Activated CD4-positive, alpha-beta T cell treated with anti-CD3 and anti-CD28 coated beads, Interleukin-2, Interleukin-4, amounts not matched to agents 100 ng/mL and 50 ng/mL, durations not matched to agents 16 hours and 8 hours (primary cell): ENCODE data around the gene GPC5.
"Not testable (repeated sequence)": the region's sequence is repeated elsewhere in the genome, so short reads cannot be mapped to it uniquely, and the experiment has no call there.

Experiments
- DNase-seq: peaks from one replicate; pipeline ENCODE4 v3.0.0-alpha.2; 2020; ENCODE audit warnings: low spot score

GPC5 gene

DNA sequence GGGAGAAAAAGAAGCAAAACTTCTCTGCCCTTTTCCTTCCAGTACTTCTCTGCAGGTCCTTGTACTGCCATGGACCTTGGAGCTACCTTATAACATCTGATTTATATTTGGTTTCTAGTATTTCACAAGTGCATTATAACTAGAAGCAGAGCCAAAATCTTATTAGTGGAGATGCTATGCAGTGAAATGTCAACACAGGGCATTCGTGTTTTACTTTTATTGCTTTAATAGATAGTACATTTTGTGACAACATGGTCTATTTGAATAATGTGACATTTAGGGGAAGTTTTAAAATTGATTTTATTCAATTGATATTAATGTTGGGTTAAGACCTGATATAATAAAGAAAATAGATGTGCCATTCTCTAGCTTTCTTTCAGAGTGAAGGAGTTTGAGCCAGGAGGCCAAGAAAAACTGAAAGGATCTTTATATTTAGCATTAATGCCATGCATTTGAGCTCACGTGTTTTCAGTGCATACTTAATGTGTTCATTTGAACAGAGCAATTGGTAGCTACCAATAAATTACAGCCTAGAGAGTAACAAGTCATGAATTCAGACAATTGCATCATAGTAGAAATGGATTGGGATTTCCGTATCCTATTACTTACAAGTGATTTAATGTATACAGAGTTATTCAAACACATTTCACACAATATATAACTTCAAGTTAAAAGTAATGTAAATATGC is 863.8 kb downstream of the GPC5 start:
- DNase-seq = no peak

DNA sequence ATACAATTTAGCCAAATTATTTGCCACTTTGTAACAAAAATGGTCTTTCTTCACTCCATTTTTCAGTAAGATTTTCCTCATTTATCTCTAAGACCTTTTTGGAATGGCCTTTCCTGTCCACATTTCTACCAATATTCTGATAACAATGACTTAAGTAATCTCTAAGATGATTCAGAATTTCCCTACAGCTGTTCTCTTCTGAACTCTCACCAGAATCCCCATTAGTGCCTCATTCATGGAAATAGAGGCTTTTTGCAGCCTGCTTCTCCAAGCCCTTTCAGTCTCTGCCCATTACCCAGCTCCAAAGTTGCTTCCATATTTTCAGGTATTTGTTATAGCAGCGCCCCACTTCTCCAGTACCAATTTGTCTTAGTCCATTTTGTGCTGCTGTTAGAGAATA is 867.0 kb downstream of the GPC5 start:
- no peak for DNase-seq

DNA sequence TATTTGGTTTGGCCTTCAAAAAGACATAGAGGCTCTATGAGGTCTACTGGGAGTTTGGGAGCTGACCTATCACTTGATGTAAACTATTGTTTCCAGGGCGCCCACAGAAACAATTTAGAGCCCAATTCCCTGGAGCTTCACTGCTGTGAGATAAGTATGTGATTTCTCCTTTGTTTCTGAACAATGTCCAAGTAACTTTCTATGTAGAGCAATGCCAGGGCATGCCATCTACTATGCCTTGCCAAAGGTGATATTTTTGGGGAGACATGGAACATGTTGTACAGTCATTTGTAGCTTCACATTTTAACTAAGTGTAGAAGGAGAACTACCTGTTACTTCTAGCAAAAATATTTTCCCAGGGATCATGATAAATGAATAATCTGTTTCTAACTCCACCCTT is 872.6 kb downstream of the GPC5 start:
- DNase-seq = no peak

DNA sequence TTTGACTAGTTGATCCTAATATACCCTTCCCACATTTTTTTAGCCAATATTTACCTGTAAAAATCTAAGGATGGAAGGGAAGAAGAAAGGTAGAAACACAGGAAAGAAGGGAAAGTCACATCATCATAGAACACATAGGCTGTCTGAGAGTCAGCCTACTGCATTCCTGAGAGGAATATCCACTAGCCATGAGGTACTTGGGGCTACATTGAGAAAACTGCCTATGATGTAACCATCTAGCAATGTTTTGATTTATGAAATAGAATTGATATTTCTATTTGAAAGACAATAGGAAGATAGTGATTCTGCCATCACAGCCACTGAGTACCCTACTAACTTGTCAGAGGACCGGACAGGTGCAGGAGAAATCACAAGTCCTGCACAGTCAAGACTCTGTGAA is 873.8 kb downstream of the GPC5 start:
- no peak for DNase-seq

DNA sequence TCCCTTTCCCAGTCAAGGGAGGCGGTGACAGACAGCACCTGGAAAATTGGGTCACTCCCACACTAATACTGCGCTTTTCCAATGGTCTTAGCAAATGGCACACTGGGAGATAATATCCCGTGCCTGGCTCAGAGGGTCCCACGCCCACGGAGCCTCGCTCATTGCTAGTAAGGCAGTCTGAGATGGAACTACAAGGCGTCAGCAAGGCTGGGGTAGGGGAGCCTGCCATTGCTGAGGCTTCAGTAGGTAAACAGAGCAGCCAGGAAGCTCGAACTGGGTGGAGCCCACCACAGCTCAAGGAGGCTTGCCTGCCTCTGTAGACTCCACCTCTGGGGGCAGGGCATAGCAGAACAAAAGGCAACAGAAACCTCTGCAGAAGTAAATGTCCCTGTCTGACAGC is 882.6 kb downstream of the GPC5 start:
- DNase-seq = not testable (repeated sequence)

DNA sequence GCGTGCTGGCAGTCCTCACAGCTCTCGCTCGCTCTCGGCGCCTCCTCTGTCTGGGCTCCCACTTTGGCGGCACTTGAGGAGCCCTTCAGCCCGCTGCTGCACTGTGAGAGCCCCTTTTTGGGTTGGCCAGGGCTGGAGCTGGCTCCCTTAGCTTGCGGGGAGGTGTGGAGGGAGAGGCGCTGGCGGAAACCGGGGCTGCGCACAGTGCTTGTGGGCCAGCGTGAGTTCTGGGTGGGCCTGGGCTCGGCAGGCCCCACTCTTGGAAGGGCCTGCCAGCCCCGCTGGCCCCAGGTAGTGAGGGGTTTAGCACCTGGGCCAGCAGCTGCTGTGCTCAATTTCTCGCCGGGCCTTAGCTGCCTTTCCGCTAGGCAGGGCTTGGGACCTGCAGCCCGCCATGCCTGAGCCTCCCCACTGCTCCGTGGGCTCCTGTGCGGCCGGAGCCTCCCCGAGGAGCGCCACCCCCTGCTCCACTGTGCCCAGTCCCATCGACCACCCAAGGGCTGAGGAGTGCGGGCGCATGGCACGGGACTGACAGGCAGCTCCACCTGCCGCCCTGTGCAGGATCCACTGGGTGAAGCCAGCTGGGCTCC is 892.4 kb downstream of the GPC5 start:
- not testable (repeated sequence) for DNase-seq

DNA sequence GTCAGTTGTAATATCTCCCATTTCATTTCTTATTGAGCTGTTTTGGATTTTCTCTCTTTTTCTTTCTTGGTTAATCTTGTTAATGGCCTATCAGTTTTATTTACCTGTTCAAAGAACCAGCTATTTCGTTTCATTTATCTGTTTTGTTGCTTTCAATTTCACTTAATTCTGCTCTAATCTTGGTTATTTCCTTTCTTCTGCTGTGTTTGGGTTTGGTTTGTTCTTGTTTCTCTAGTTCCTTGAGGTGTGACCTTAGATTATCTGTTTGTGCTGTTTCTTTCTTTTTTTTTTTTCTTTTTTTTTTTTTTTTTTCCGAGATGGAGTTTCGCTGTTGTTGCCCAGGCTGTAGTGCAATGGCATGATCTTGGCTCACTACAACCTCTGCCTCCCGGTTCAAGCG is 896.1 kb downstream of the GPC5 start:
- not testable (repeated sequence) for DNase-seq

DNA sequence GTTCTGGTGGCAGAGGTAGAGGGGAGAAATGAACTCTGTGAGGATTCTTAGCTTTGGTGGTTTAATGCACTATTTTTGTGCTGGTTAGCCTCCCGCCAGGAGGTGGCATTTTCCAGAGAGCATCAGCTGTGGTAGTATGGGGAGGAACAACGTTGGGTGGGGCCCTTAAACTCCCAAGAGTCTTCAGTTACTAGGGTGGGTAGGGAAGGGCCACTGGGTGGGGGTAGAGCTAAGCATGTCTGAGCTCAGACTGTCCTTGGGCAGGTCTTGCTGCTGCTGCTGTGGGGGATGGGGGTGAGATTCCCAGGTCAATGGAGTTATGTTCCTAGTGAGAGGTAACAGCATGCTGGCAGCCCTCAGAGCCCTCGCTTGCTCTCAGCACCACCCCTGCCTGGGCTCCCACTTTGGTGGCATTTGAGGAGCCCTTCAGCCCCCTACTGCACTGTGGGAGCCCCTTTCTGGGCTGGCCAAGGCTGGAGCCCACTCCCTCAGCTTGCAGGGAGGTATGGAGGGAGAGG is 897.8 kb downstream of the GPC5 start:
- DNase-seq = not testable (repeated sequence)

DNA sequence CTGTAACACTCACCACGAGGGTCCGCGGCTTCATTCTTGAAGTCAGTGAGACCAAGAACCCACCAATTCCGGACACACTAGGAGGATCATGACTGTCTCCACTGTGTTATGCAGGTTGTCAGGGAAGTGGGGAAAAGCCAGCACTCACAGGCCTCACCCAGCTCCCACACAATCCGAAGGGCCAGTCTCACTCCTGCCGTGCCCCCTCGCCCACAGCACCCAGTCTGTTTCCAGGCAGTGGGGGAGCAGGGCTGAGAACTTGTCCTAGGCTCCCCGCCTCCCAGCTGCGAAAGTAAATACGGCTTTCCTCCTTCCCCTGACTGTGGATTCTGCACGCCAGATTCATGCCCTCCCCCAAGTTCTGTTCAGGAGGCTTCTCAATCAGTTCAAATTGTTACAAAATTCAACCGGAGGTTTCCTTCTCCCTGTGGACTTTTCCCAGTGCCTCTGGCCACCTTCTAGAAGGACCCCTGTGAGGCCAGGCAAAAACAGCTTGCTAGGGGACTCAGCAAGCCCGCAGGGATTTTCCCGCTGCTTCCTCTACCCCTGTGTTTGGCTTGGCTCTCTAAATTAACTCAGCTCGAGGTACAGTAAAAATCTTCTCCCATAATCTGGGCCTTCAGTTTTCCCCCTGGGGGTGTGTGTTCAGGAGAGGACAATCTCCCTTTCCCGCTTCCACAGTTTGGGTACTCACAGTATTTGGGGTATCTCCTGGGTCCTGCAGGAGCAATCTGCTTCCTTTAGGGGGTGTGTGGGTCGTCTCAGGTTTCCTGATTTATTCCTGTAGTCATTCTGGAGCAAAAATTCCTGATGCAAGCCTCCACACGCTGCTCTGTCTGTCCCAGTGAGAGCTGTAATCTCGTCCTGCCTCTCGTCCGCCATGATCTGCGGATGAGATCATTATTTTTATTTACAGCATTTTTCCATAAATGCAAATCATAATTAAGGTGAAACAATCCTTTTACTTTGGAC is 899.8 kb downstream of the GPC5 start:
- no peak for DNase-seq

DNA sequence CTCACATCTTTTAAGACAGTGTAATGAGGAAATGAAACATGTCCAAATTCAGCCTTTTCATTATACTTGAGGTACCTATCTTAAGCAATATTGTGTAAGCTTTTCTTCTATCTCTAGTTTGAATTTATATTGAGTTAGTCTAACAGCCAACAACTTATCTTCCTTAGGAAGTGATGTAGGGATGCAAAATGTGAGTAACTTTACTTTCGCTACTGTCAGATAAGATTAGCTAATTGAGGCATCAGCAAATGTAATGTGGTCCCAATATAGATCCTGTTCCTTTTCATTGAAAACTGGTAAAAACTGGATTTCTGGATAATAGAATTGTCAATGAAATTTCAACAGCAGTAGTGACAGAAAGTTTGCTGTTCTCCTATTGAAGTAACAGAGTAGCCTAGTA is 902.2 kb downstream of the GPC5 start:
- DNase-seq = no peak

DNA sequence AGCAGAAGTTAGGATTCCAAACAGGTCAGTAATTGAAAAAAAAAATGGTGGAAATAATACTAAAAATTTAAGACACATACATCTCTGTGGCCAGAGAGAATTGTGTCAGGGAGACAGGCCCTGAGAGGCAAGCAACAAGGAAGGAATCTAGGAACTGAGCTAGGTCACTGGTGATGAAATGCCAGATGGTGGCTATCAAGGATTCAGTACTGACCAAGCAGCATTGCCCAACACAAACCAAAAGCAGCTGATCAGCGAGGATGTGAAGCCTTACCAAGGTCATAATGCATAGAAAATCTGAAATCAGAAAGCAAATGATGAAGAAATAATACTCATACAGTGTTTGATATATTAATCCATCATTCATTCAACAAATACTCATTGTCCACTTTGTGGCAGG is 905.0 kb downstream of the GPC5 start:
- no peak for DNase-seq

DNA sequence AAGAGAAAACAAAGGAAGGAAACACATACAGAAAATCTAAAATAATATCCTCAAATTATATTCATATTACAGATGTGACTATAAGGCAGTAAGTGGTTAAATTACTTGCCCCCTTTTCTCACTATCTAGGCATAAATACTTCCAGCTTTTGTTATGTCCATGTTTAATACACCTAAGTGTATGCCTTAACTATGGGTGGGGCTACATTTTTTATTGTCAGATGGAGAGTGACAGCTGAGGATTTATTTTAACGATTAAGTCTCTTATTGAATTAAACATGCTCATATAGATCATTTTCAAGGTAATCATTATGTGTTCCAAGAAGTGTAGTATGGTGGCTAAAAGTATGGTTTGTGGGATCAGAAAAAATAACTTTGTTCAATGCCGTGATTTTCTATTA is 909.3 kb downstream of the GPC5 start:
- DNase-seq = no peak

DNA sequence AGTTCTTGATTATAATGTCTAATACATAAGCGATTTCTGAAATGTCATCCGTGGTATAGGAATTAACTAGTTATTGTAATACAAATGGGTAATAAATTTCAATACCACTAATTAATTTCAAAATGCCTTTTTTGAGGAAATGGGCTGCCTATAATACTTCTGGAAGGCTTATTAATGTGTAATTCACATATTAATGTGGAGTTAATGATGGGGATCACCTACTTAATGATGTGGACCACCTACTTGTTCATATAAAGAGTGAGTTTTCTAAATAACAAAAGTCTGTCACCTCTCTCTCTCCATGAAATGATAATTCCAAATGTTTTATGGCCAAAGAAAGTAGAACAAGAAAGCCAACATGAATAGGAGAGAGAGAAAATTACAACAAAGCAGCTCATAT is 914.4 kb downstream of the GPC5 start:
- DNase-seq = no peak

DNA sequence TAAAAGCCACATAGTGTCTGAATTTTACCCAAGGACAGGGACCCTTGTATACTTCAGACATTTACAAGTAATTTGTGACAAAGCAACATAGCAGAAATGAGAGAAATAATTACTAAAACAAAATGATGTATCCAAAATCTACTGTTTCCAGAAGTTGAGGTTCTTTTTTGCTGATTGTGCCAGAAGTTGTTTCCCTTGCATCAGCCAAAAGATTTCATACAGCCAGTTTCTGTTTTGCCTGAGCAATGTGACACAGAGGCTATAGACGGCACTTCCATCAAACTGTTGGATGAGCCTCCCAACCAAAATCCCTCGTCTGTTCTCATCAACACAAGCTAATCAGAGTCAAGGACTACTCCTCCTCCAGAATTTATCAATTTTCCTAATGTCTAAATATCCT is 915.0 kb downstream of the GPC5 start:
- no peak for DNase-seq

DNA sequence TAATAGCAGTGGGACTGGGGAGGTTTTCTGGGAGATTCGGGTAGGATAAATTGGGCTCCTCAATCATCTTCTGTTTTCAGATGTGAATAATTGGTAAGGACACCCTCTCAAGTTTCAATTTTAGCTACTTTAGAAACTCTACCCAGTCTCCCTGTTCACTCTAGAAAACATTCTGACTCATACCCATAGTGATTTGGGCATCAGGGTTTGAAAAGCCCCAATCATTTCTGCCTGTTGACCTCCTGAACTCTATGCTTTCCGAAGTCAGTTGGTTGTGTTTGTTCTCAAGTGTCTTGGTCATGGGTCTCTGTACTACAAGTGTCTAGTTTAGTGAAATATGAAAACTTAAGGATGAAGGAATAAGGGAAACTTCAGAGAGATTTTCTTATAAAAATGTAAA is 916.8 kb downstream of the GPC5 start:
- no peak for DNase-seq

DNA sequence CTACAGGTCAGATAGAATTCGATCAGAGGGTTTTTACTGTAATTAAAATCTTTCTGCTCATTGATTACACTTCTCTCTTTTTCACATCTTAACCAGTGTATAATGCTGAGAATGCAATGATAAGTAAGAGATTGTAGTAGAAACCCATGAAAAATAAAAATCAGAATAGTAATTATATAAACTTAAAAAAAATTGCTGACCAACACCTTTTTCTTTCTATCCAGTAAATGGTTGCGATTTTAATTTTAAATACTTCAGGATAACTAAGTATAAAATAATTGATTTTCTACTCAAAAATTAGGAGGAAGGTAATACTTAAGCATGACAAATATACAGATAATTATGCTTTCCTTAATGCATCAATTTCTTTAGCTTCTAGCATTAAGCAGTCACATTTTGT is 917.6 kb downstream of the GPC5 start:
- no peak for DNase-seq

DNA sequence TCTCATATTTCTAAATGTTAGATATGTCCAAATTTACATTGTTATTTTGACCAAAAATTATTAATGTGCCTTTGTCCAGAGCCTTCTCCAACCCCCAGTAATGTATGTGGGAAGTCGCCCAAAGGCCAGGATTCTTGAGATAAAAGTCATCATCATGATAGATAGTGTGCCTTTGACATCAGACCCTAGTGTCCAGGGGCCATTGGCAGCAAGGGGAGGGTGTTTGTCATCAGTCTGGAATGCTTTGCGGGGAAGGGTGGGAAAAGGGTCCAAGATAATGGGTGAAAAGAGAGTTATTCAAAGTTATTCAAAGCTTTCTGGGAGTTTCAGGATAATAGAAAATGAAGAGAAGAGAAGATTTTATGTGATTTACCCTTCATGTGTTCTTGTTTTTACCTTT is 918.6 kb downstream of the GPC5 start:
- DNase-seq = no peak

DNA sequence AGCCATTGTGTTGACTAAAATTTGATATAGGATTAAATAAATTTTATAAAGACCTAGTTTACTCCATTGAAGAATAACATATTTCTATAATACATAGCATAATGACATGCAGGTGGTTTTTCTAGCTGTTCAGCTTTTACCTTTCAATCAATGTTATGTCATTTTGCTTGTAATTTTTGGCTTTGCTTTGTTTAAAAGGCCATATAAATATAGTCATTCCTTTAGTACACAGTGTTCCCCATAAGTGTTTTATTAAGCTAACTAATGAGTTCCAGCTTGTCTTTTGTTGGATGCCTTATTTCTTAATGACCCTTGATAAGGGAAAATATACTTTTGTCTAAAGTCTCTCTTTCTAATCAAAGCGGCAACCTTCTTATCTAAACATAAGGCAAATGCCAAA is 921.9 kb downstream of the GPC5 start:
- DNase-seq = no peak

DNA sequence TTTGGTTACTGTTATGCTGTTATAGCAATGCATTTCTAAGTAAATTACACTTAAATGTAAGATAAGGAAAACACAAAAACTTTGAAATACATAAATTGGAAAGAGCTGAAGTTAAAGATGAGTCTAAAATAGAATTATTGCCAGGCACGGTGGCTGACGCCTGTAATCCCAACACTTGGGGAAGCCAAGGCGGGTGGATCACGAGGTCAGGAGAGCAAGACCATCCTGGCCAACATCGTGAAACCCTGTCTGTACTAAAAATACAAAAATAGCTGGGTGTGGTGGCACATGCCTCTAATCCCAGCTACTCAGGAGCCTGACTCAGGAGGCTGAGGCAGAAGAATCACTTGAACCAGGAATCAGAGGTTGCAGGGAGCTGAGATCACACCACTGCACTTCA is 922.8 kb downstream of the GPC5 start:
- no peak for DNase-seq

DNA sequence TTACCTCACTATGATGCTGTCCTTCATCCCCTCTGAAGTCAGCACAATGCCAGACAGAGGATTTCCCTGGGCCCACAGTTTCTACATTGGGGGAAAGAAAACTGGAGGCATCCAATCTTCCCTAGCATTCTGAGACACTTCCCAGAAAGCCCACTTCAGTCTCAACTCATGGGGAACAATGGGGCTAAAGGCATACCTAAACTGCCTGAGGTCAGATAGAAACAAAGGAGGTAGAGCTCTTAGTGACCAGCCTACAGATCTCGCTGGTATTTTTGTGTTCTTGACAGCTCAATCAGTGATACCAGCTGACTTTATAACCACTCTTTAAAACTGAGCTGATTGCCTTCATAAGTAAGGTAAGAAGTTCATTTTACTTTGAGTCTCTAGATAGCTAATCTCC is 947.2 kb downstream of the GPC5 start:
- DNase-seq = no peak

DNA sequence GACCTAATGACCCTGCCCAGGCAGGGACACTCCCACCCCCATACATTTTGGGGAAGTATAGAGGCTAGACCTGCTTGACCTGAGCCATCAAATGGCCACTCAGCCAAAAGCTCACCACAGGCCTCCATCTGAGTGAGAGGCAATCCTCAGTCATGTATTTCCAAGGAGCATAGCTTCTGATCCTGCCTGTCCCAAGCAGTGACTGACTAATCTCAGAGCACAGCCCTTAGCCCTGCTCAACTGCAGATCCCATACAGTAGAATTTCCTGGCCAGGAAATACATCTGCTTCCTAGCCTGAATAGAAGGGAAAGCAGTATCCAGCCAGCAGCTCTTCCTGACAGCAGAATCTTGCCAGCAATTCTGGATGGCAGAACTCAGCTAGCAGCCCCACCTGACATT is 947.6 kb downstream of the GPC5 start:
- no peak for DNase-seq

DNA sequence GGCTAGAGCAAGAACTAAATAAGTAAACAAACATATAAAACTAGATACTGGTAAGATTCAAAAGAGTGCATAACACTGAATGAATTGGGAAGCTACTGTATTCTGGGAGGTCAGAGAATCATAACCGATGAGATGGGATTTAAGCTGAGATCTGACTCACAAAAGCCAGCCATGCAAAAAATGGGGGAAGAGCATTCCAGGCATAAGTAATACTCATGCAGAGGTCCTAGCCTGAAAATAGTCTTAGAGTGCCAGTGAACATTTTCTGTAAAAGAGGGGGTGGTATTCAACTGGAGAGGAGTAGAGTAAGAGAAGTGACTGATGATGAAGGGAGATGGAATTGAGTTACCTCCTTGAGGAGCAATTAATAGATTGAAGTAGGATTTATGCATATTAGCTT is 956.2 kb downstream of the GPC5 start:
- DNase-seq = no peak

DNA sequence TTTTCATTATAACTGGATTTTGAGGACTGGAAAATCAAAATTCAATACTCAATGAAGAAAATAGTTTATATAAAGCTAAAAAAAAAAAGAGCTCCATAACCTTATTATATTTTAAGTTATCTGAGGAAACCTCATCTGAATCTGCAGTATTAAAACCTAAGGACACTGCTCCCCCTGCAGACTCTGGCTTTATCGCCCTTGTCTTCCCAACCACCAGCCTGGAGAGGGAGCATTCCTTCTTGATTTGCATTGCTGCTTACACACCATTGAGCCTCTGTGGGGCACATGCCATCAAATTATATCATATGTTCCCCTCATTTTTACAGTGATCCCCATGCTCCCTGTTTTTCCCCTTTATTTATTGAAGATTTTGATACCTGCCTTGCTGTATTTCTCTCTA is 956.8 kb downstream of the GPC5 start:
- DNase-seq = no peak
